ENCODE data around the gene EIF4H. TPM values are rescaled to one million over a fixed set of nuclear protein-coding genes. Genes with fewer than 3 reads are reported as not detected.
"Not testable (repeated sequence)": the region's sequence is repeated elsewhere in the genome, so short reads cannot be mapped to it uniquely, and the experiment has no call there.

Gene EIF4H
- total RNA-seq, 1 donor from 2014 or later: 159 TPM

GRCh38 chr7:74164985-74165456 is 9.1 kb upstream of the EIF4H start:
- Histone ChIP-seq H3K4me1 (peaks cover 9% of the 10 kb centered on the region), H3K4me3 (no peak overlapping the region), H3K9me3 (replicated peaks) (no peaks in the 10 kb centered on the region), H3K27me3 (ENCODE audit: low read depth) (no peaks in the 10 kb centered on the region), H3K27ac (replicated peaks) (peak overlapping the region; percentile 23), H3K36me3 (no peaks in the 10 kb centered on the region)
- no peak for DNase-seq
- peak; percentile 33 for TF ChIP-seq CTCF (IDR thresholded peaks at IDR 0.05; ENCODE audit: borderline replicate concordance)
- intact Hi-C loops (cut with micrococcal nuclease): no loop called here

- no peak for TF ChIP-seq CTCF (IDR thresholded peaks at IDR 0.05; ENCODE audit: borderline replicate concordance)
- no peak for DNase-seq
- Histone ChIP-seq H3K36me3 (no peaks in the 10 kb centered on the region), H3K27ac (replicated peaks) (no peak overlapping the region), H3K9me3 (replicated peaks) (no peaks in the 10 kb centered on the region), H3K4me3 (no peak overlapping the region), H3K27me3 (ENCODE audit: low read depth) (no peaks in the 10 kb centered on the region), H3K4me1 (peaks cover 9% of the 10 kb centered on the region)
- intact Hi-C loops (cut with micrococcal nuclease): no loop called here
Observed at GRCh38 chr7:74165867-74166593, 8.1 kb upstream of the EIF4H start.

- intact Hi-C loops (cut with micrococcal nuclease); H3K4me1 ChIP-seq; H3K4me3 ChIP-seq; H3K9me3 ChIP-seq (replicated peaks); H3K36me3 ChIP-seq; H3K27ac ChIP-seq (replicated peaks); H3K27me3 ChIP-seq (ENCODE audit: low read depth); DNase-seq: not testable (repeated sequence)
Observed at GRCh38 chr7:74167324-74167723, 6.8 kb upstream of the EIF4H start.

- no peak for DNase-seq
- Histone ChIP-seq H3K27ac (replicated peaks) (peak overlapping the region; percentile 98), H3K36me3 (peaks cover 5% of the 10 kb centered on the region), H3K4me1 (peaks cover 53% of the 10 kb centered on the region), H3K27me3 (ENCODE audit: low read depth) (no peaks in the 10 kb centered on the region), H3K9me3 (replicated peaks) (no peaks in the 10 kb centered on the region), H3K4me3 (peak overlapping the region; percentile 96)
- no peak for TF ChIP-seq CTCF (IDR thresholded peaks at IDR 0.05; ENCODE audit: borderline replicate concordance)
- intact Hi-C loops (cut with micrococcal nuclease): no loop called here
Observed at GRCh38 chr7:74173074-74173473, 1.1 kb upstream of the EIF4H start.

- H3K4me1 ChIP-seq: peaks cover 57% of the 10 kb centered on the region
- intact Hi-C loops (cut with micrococcal nuclease): no loop called here
- no peak for TF ChIP-seq CTCF (IDR thresholded peaks at IDR 0.05; ENCODE audit: borderline replicate concordance)
Observed at GRCh38 chr7:74173491-74173865, 678 bp upstream of the EIF4H start.

GRCh38 chr7:74174606-74175082 is 488 bp downstream of the EIF4H start:
- intact Hi-C loops (cut with micrococcal nuclease): no loop called here
- Histone ChIP-seq H3K27me3 (ENCODE audit: low read depth) (no peaks in the 10 kb centered on the region), H3K36me3 (peaks cover 13% of the 10 kb centered on the region), H3K4me3 (peak overlapping the region; percentile 96), H3K9me3 (replicated peaks) (no peaks in the 10 kb centered on the region), H3K4me1 (peaks cover 68% of the 10 kb centered on the region), H3K27ac (replicated peaks) (peak overlapping the region; percentile 98)
- TF ChIP-seq CTCF (IDR thresholded peaks at IDR 0.05; ENCODE audit: borderline replicate concordance): no peak
- DNase-seq: peak; percentile 27

More at GRCh38 chr7:74173491-74173865, 678 bp upstream of the EIF4H start:
- Histone ChIP-seq H3K9me3 (replicated peaks) (no peaks in the 10 kb centered on the region), H3K27ac (replicated peaks) (peak overlapping the region; percentile 98), H3K27me3 (ENCODE audit: low read depth) (no peaks in the 10 kb centered on the region), H3K4me3 (peak overlapping the region; percentile 96), H3K36me3 (peaks cover 5% of the 10 kb centered on the region)
- DNase-seq: no peak
